HUDEP-2 (cell line): Measurements from ENCODE around the gene CALY.
A peak's percentile ranks its signal among the peaks of the same experiment; 100 is the strongest.

Experiments
- DNase-seq, 76 experiments: peaks; one replicate each; lab custom pipeline; 2025; ENCODE audit not compliant: unreplicated experiment in 76 of 76; lab: John Stamatoyannopoulos, UW

CALY gene

DNA sequence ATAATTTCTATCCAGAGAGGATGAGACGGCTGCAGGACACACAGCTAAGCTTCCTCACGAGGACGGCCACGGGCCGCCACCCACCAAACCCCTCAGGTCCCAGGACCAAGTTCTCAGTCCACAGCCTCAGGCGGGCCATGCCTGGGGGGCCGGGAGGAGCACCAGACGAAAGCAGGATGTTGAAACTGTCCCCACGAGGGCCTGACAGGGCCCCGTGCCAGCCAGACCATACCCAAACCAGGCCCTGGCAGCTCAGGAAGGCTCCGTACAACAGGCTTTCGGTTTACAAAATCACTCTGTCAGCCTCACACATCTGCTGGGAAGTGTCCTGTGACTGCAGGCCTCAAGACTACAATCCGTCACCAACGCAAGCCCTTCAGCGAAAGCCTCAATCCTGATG, 42.5 kb downstream of the CALY start:
- no peak for DNase-seq

- DNase-seq = no peak
Observed at GRCh38 chr10:133293810-133294119, 42.9 kb downstream of the CALY start.

DNA sequence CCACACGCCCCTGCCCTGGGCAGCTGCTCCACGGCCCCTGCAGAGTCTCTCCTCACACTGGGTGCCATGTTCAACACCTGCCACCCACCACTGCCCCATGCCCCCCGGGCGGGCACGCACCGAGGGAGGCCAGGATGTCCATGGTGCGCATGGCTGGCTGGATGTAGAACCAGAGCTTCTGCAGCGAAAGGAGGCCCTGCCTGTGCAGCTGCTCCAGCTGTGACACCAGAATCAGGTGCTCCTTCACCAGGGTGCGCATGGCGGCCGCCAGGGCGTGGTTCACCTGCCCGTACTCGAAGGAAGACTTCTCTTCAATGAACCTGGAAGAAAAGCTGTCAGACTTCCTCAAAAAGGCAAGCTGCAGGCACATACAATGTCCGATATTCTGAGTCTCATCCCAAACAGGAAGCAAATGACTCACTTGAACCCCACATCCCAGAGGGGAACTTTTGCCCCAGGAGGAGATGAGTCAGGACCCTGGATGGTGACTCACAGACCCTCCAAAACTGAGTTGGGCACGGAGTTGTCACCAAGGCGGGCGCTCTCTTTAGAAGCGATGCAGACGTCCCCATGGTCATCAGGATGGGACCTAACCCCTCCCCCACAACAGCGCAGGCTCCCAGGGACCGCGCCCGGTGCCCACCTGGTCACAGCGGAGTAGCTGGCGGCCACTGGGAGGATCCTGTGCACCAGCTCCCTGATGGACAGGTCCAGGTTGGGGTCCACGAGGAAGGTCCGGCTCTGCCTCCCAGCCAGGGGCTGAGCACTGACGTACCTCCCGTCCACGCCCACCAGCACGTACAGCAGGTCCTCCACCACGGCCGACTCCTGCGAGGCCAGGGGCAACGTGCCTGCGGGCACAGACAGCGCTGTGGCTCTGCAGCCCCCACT, 43.5 kb downstream of the CALY start:
- DNase-seq = no peak

- no peak for DNase-seq
Observed at GRCh38 chr10:133289761-133290160, 46.9 kb downstream of the CALY start.

GRCh38 chr10:133287832-133288500, 48.7 kb downstream of the CALY start:
- no peak for DNase-seq

DNA sequence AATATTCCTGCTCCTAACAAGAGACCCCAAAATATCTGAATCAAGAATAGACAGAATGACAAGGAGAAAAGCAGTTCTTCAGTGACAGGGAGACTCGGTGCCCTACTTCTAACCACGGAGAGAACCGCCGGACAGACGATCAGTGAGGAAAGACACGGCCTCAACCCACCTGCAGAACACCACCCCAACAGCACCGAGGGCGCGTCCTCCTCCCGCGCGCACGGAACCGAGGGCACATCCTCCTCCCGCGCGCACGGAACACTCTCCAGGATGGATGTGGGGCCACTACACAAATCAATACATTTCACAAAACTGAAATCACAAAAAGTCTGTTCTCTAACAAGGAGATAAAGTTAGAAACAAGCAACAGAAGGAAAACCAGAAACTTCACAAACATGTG, 50.3 kb downstream of the CALY start:
- no peak for DNase-seq

- DNase-seq = no peak
Observed at GRCh38 chr10:133285217-133285616, 51.5 kb downstream of the CALY start.

DNA sequence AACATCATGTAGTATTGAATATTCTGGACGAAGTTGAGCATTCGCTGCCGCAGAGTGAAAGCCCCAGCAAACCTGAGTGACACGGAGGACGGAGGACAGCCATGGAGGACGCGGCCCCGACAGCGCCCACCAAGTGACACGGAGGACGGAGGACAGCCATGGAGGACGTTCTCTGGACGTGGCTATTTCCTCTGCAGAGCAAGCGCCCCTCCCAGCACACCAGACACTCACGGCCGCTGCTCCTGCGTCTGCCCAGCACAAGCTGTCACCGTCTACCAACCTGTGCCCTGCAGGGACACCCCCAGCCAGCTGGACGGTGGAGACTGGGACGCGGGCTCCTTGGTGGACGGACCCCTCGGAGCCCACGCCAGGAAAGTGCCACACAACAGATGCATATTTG, 52.8 kb downstream of the CALY start:
- DNase-seq = no peak

DNA sequence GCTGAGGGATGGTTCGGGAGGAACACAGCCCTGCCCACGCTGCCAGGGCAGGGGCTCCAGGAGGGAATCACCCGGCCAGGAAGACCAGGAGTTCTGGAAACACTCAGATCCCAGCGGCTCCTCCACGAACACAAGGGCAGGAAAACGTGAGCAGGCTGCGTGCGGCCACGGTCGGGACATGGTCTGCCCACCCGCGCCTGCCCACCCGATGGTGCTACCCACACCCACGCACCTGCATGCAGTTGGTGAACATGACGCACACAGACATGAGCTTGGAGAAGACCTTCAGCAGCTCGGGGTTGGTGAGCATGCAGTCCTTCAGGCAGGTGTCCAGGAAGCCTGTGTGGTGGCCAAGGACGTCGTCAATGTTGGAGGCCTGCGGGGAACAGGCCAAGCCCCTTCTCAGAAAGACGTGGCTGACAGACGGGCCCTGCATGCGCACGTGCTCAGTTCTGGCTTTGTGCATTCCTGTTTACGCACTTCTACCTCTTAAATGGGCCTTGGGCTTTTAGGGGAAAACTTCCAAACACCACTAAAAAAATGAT, 53.8 kb downstream of the CALY start:
- no peak for DNase-seq

DNA sequence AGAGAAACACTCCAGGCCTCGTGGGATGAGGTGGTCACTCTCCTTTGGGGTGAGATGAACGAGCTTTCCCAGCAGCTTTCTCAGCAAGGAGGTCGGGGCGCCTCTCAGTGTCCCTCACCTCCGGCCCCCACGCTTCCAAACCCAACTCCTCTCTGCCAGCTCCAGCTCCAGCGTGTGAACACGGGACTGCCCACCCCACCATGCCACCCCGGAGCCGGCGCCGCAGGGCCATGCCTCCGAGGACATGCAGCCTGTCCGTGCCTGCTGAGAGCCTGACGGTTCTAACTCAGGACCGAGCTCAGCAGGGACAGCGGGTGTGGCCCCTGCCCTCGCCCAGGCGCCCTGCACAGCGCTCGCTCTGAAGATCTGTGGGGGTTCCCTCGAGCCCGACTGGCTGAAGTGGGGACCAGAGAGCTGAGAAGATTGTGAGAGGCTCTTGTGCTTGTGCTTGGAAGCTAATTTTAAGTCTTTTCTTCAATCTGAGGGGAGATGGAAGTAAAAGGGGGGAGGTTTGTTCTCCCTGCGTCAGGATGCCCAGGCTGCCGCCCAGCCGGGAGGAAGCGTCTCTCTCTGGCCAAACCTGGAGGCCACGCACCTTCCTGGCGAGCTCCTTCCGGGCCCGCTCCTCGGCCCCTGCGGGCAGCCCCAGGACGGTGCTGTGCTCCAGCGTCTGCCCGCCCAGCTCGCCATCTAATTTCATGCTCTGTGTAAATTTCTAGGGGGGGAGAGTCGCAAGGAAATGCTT, 54.9 kb downstream of the CALY start:
- no peak for DNase-seq

DNA sequence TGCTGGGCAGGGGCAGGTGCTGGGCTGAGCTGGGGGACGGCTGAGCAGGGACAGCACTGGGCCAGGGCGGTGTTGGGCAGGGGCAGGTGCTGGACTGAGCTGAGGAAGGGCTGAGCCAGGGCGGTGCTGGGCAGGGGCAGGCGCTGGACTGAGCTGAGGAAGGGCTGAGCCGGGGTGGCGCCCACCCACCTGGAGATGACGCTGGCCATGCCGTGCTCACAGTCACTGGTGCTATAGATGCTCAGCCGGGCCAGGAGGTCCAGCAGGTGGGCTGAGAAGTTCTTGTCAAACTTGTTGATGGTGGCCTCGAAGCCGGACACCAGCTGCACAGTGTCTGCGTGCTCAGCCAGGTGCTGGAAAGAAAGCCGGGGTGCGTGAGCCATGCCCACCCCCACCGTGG, 55.6 kb downstream of the CALY start:
- no peak for DNase-seq

- DNase-seq = no peak
Observed at GRCh38 chr10:133280391-133281059, 56.2 kb downstream of the CALY start.

DNA sequence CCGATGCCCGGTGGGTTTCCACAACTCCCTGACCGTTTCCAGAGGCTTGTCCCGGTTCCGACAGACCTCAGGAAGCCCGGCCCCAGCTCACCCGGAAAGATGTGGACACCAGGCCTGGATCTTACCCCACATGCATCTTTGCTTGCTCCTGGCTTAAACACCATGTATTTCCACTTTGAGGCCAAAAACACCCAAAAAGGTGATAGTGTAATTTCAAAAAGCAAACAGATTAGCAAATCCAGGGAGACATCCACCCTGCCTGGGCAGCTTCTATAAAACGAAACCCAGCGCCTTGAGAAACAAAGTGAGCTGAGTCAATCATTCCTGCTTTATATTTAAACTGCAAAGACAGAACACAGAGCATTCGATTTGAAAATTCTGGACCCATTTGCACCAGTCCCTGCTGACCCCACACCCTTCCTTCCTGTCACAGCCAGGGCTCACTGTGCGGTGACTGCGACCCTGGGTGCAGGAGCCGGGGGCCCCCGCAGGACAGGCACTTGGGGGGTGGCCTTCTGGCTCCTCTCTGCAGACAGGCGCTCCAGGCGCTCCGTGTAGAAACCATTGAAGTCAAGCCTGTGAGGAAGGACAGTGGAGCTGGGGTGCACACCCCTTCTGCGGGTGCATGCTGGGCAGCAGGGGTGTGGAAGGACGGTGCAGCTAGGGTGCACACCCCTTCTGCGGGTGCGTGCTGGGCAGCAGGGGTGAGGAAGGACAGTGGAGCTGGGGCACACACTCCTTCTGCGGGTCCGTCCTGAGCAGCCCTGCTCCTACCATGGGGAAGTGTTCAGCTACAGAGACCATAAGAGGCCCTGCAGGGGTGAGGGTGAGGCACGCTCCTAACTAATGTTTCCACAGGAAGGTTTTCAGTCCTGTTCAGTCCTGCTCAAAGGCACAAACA, 57.1 kb downstream of the CALY start:
- DNase-seq = no peak

DNA sequence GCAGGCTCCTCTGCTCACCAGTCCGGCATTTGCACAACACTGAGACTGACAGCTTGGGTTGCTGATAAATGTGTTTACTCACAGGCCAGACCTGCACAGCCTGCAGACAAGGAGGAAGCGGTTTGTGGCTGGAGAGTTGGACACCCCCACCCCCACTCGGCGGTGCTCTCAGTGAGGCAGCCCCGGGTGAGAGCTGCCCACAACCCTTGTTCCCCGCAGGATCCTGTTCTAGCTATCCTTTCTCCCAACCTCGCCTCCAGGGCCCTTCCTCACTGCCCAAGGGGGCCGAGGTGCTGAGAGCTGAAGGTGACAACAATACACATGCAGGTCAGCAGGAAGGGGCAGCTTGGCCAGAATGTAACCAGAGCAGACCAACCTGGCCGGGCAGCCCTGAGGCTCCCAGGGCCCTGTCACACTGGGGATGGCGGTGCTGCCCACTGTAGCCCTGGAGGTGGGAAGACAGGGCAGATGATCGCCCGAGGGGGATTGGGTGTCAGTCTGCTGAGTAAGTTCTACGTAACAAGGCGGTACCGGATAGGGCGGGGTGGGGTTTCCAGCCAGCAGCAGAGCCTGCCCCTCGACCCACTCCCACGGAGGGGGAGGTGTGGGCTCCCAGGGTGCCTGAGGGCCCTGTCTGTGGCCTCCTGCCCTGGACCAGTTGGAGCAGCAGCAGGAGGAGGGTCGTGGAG, 58.0 kb downstream of the CALY start:
- peak in 72 of 76 experiments; percentile 19 to 84 (median 61) for DNase-seq

- no peak for DNase-seq
Observed at GRCh38 chr10:133277993-133278576, 58.6 kb downstream of the CALY start.

- DNase-seq = no peak
Observed at GRCh38 chr10:133277277-133277992, 59.3 kb downstream of the CALY start.

DNA sequence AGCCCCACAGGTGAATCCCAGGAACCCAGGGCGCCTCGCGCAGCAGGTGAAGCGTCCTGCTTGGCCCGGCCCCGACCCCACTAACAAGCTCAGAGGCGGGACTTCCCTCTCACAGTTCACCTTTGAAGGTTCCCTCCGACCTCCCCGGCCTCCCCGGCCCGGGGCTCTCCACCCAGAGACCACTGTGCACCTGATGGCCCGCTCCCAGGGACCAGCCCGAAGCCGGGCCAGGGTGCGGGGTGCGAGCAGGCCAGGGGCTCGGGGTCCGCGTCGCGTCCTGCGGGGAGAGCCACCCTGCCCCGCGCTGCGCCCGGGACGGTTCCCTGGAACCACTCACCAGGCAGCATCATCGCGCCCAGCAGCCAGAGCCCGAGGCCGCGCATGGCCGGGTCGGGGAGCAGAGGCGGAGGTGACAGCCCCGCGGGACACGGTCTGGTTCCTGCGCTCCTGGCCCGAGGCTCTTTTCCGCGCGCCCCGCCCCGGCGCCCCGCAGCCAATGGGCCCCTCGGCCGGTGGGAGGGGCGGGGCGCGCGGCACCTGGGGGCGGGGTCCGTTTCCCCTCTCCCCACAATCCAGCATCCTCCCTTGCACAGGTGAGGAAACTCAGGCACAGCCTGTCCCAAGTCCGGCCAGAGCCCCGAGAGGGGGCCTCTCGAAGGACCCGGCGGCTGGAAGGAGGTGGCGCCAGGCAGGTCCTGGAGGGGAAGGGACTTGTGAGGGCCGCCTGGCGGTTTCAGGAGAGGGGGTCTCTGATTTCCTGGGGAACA, 60.1 kb downstream of the CALY start, which contains the start of gene ADAM8:
Gene ADAM8 (minus strand): TSS at position 434 of the 767 bp plus-strand sequence. CDS start 51 bp downstream, at position 383.
- DNase-seq = peak in 6 of 76 experiments; percentile 9 to 25 (median 18)
